ENCODE measurements around the gene GALNT2. TPM values are rescaled to one million over a fixed set of nuclear protein-coding genes. Genes with fewer than 3 reads are reported as not detected.

GALNT2 gene
- total and polyA plus RNA-seq, 2 of the 13 experiments (the other 11 are each of a cell fraction or from before 2014, with no cell fraction given): 39.3 to 39.6 TPM

DNA sequence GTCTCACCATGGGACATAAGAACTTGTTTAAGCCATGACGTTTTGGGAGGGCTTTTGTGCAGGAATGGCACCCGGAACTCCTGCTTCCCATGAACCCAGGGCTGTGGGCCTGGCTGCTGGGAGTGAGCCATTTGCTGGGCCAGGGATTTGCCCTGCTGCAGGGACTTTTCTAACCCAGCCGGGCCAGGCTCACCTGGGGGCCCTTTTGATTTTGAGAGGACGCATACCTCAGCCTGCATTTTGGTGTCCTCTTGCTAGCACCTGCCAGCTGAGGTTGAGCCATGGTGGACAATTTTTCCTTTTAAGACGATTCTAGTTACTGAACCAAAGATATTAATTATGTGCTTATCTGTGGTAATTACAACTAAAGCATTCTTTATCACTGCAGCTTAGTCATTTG lies 28.9 kb downstream of the GALNT2 start:
- ChIA-PET POLR2A (no interaction called here), CTCF (ENCODE audit: low intra/inter-chr PET ratio, low total read pairs) (no interaction called here)
- intact Hi-C loops (cut with micrococcal nuclease; ENCODE audit: unreplicated experiment) (no loop called here), in situ Hi-C loops (cut with HindIII; ENCODE audit: extremely low pct_ligation_motif_present, low pct_unique_long_range_greater_than_20kb) (no loop called here)
- Histone ChIP-seq H3K9ac (ENCODE audit: insufficient read depth, low read depth, low read length) (no peak overlapping the region), H3K4me1 (ENCODE audit: insufficient read depth, low read length) (no peaks in the 10 kb centered on the region; the same call in 1 of the 2 replicates), H3K27me3 (ENCODE audit: control insufficient read depth in 1 of 2, insufficient read depth in 2 of 2, low read length in 2 of 2) (no peaks in the 10 kb centered on the region), H3K4me2 (ENCODE audit: low read depth, low read length) (no peak overlapping the region), H3K9me3 (ENCODE audit: low read length) (no peaks in the 10 kb centered on the region), H2AFZ (ENCODE audit: low read length) (no peak overlapping the region), H4K20me1 (ENCODE audit: insufficient read depth, low read length) (no peaks in the 10 kb centered on the region), H3K36me3 (replicated peaks in 1 of 2; ENCODE audit: control insufficient read depth in 1 of 2, insufficient read depth in 2 of 2, low read length in 2 of 2) (peaks cover 3 to 6% of the 10 kb centered on the region in 2 experiments; a peak in 2 of 5 replicates), H3K27ac (ENCODE audit: extremely low read length, insufficient read depth, low read length) (no peak overlapping the region), H3K4me3 (replicated peaks in 1 of 3; ENCODE audit: insufficient read depth in 1 of 3, low read depth in 2 of 3, low read length in 3 of 3) (no peak overlapping the region), H3K79me2 (ENCODE audit: insufficient read depth, low read length) (peaks cover 31% of the 10 kb centered on the region)
- TF ChIP-seq, protein P1, sequence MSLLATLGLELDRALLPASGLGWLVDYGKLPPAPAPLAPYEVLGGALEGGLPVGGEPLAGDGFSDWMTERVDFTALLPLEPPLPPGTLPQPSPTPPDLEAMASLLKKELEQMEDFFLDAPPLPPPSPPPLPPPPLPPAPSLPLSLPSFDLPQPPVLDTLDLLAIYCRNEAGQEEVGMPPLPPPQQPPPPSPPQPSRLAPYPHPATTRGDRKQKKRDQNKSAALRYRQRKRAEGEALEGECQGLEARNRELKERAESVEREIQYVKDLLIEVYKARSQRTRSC (CRISPR knock-in tag; IDR thresholded peaks at IDR 0.05; ENCODE audit: low read depth): no peak
- TF ChIP-seq PAWR (CRISPR knock-in tag; IDR thresholded peaks at IDR 0.05; ENCODE audit: borderline replicate concordance) (no peak), EP300 (IDR thresholded peaks at IDR 0.05; ENCODE audit: low read depth in 2 of 2, low read length in 2 of 2) (no peak), EP300 (CRISPR knock-in tag; IDR thresholded peaks at IDR 0.05; ENCODE audit: borderline replicate concordance) (no peak), ZFY (CRISPR knock-in tag; IDR thresholded peaks at IDR 0.05) (no peak), AKAP8 (CRISPR knock-in tag; IDR thresholded peaks at IDR 0.05) (no peak), ZNF83 (CRISPR knock-in tag; IDR thresholded peaks at IDR 0.05; ENCODE audit: borderline replicate concordance) (no peak), ZNF101 (CRISPR knock-in tag; IDR thresholded peaks at IDR 0.05; ENCODE audit: borderline replicate concordance, low read depth) (no peak), ADNP (CRISPR knock-in tag; IDR thresholded peaks at IDR 0.05) (no peak), ZNF776 (CRISPR knock-in tag; IDR thresholded peaks at IDR 0.05) (no peak)
- TF ChIP-seq, protein P2, sequence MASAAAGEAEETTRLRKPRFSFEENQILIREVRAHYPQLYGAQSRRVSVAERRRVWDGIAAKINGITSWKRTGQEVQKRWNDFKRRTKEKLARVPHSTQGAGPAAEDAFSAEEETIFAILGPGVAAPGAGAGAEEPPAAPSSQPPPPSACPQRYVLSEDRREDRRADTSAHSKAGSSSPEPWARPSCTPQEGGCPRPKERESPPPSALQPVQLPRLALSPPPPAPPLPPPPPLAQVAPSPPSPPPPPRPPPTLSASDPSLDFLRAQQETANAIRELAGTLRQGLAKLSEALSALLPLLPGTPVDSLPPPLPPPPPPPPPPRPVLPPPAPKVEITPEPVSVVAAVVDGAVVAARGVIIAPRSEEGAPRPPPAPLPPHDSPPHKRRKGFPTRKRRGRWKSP (CRISPR knock-in tag; IDR thresholded peaks at IDR 0.05): no peak
- no TSS peak for BruUV-seq (replicated peaks)
- ATAC-seq (no peak), FAIRE-seq (no peak), DNase-seq (ENCODE audit: low spot score) (no peak)
- WGBS (ENCODE audit: low lambda C conversion rate): 91% methylated on average over 2 of the region's 5 CpGs

All from HepG2 (cell line).